ENCODE measurements around the gene MIEN1. TPM values are rescaled to one million over a fixed set of nuclear protein-coding genes. Genes with fewer than 3 reads are reported as not detected.
A peak's percentile ranks its signal among the peaks of the same experiment; 100 is the strongest.

The MIEN1 gene
- total and polyA plus RNA-seq, 2 of the 13 experiments (the other 11 are each of a cell fraction or from before 2014, with no cell fraction given), result 40.6 to 56.6 TPM

- TF ChIP-seq, protein P1, sequence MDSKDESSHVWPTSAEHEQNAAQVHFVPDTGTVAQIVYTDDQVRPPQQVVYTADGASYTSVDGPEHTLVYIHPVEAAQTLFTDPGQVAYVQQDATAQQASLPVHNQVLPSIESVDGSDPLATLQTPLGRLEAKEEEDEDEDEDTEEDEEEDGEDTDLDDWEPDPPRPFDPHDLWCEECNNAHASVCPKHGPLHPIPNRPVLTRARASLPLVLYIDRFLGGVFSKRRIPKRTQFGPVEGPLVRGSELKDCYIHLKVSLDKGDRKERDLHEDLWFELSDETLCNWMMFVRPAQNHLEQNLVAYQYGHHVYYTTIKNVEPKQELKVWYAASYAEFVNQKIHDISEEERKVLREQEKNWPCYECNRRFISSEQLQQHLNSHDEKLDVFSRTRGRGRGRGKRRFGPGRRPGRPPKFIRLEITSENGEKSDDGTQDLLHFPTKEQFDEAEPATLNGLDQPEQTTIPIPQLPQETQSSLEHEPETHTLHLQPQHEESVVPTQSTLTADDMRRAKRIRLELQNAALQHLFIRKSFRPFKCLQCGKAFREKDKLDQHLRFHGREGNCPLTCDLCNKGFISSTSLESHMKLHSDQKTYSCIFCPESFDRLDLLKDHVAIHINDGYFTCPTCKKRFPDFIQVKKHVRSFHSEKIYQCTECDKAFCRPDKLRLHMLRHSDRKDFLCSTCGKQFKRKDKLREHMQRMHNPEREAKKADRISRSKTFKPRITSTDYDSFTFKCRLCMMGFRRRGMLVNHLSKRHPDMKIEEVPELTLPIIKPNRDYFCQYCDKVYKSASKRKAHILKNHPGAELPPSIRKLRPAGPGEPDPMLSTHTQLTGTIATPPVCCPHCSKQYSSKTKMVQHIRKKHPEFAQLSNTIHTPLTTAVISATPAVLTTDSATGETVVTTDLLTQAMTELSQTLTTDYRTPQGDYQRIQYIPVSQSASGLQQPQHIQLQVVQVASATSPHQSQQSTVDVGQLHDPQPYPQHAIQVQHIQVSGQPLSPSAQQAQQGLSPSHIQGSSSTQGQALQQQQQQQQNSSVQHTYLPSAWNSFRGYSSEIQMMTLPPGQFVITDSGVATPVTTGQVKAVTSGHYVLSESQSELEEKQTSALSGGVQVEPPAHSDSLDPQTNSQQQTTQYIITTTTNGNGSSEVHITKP (CRISPR knock-in tag; IDR thresholded peaks at IDR 0.05; ENCODE audit: low read depth), result peak; percentile 77; the same call in 1 of the 2 replicates
- TF ChIP-seq ZNF552 (CRISPR knock-in tag; IDR thresholded peaks at IDR 0.05; ENCODE audit: borderline replicate concordance), result no peak
- TF ChIP-seq NCOA1 (CRISPR knock-in tag; IDR thresholded peaks at IDR 0.05), result no peak
- TF ChIP-seq ZNF451 (CRISPR knock-in tag; IDR thresholded peaks at IDR 0.05), result no peak
- no peak for TF ChIP-seq NFE2L2 (IDR thresholded peaks at IDR 0.05; ENCODE audit: low read length)
- TF ChIP-seq, protein P2, sequence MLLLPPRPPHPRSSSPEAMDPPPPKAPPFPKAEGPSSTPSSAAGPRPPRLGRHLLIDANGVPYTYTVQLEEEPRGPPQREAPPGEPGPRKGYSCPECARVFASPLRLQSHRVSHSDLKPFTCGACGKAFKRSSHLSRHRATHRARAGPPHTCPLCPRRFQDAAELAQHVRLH (CRISPR knock-in tag; IDR thresholded peaks at IDR 0.05; ENCODE audit: borderline replicate concordance, low read depth), result peak; percentile 82
- no peak; the same call in 1 of the 2 replicates for TF ChIP-seq NR2F6 (IDR thresholded peaks at IDR 0.05)
- TF ChIP-seq NR2F6 (CRISPR knock-in tag; IDR thresholded peaks at IDR 0.05), result peak; percentile 15; the same call in 1 of the 2 replicates
- TF ChIP-seq ZFX (CRISPR knock-in tag; IDR thresholded peaks at IDR 0.05; ENCODE audit: low read depth), result no peak; the same call in 1 of the 2 replicates
- TF ChIP-seq MED8 (CRISPR knock-in tag; IDR thresholded peaks at IDR 0.05; ENCODE audit: insufficient replicate concordance), result no peak
- no peak for TF ChIP-seq AKAP8 (CRISPR knock-in tag; IDR thresholded peaks at IDR 0.05)
- TF ChIP-seq SIN3A (IDR thresholded peaks at IDR 0.05; ENCODE audit: borderline replicate concordance, low read depth, low read length), result peak; percentile 64; the same call in 1 of the 2 replicates
- TF ChIP-seq NCOR1 (IDR thresholded peaks at IDR 0.05; ENCODE audit: borderline replicate concordance, low read length), result peak; percentile 6; the same call in 1 of the 2 replicates
- no peak; the same call in 1 of the 2 replicates for TF ChIP-seq ZBTB7B (CRISPR knock-in tag; IDR thresholded peaks at IDR 0.05)
- TF ChIP-seq POLR2G (IDR thresholded peaks at IDR 0.05; ENCODE audit: low read depth, low read length), result peak; percentile 84
- peak; percentile 49; the same call in 1 of the 2 replicates for TF ChIP-seq ZNF431 (CRISPR knock-in tag; IDR thresholded peaks at IDR 0.05; ENCODE audit: borderline replicate concordance, low read depth)
- 0 out of 2 replicates have a peak, but pooled peaks have one; percentile 3 for TF ChIP-seq ZNF546 (CRISPR knock-in tag; conservative IDR thresholded peaks at IDR 0.05)
- peak; percentile 47; the same call in 1 of the 2 replicates for TF ChIP-seq DR1 (CRISPR knock-in tag; IDR thresholded peaks at IDR 0.05)
- TF ChIP-seq CEBPZ (IDR thresholded peaks at IDR 0.05; ENCODE audit: low read length), result no peak
- TF ChIP-seq IKZF1 (IDR thresholded peaks at IDR 0.05), result no peak
- TF ChIP-seq ZBTB21 (CRISPR knock-in tag; IDR thresholded peaks at IDR 0.05), result peak; percentile 25; the same call in 1 of the 2 replicates
- no peak for TF ChIP-seq ZKSCAN5 (CRISPR knock-in tag; IDR thresholded peaks at IDR 0.05)
Observed at GRCh38 chr17:39687546-39688474, 42.5 kb downstream of the MIEN1 start, which contains the start of gene PGAP3 (continued).

Measured in HepG2 (cell line).